K562 (cell line): Measurements from ENCODE around the gene R3HDM2. TPM values are rescaled to one million over a fixed set of nuclear protein-coding genes. Genes with fewer than 3 reads are reported as not detected.

ENCODE experiments used
- ATAC-seq: fragments of 200-7000 bp; cut with Tn5 transposase; 3 replicates; pipeline ENCODE4 v1.9.1; 2020; ENCODE audit warnings: moderate library complexity
- BruUV-seq: library from RNA; stranded (reverse); fragments of 400-500 nt; replicated peaks from 2 replicates; lab custom pipeline; 2021; lab: Mats Ljungman, UMichigan
- CTCF ChIA-PET: fragments of 300-600 bp; formaldehyde crosslinking; extraction: SDS; loops from one replicate; lab custom pipeline; 2021; ENCODE audit warnings: low intra/inter-chr PET ratio; lab: Yijun Ruan, JAX
- POLR2A ChIA-PET: fragments of 300-600, 350-650 bp; sonication (Branson Sonifier 250); formaldehyde crosslinking; extraction: SDS; loops from one replicate; lab custom pipeline; 2021; ENCODE audit warnings: antibody characterized with exemption, inconsistent platforms; lab: Yijun Ruan, JAX
- DNase-seq, 4 experiments: peaks; one replicate each; pipeline versions ENCODE4 v3.0.0 to v3.0.0-alpha.2; 2011 to 2018; ENCODE audit warnings: low spot score in 3 of 4, mixed read lengths in 3 of 4; ENCODE audit errors: extremely low read depth in 1 of 4
- FAIRE-seq: peaks from 2 replicates; lab custom pipeline; 2011; peaks lifted over from hg19 to GRCh38; lab: Jason Lieb, UNC
- H2AFZ ChIP-seq: 2 replicates; pipeline ENCODE4 v1.6.0; 2011; ENCODE audit warnings: low read depth, low read length, control low read depth, inconsistent platforms
- H3K27ac ChIP-seq: fragments of 200-600 bp; 3 replicates; pipeline ENCODE4 v1.8.0; 2011; ENCODE audit warnings: low read depth, mild to moderate bottlenecking, control low read depth, inconsistent platforms, low read length, moderate library complexity, mixed read lengths; ENCODE audit errors: extremely low read depth
- H3K27me3 ChIP-seq, 2 experiments: fragments of 300-600 bp in 1 of 2; 2 replicates in 1 of 2; 3 replicates in 1 of 2; pipeline versions ENCODE4 v1.6.0 to v1.8.0; 2011; ENCODE audit warnings: inconsistent platforms in 2 of 2, low read length in 2 of 2, mild to moderate bottlenecking in 1 of 2, mixed read lengths in 1 of 2, moderate library complexity in 1 of 2; ENCODE audit not compliant: control insufficient read depth in 2 of 2, insufficient read depth in 2 of 2
- H3K36me3 ChIP-seq: fragments of 300-600 bp; 3 replicates; pipeline ENCODE4 v1.8.0; 2011; ENCODE audit warnings: mild to moderate bottlenecking, low read length, inconsistent platforms; ENCODE audit not compliant: control insufficient read depth, insufficient read depth
- H3K4me1 ChIP-seq, 2 experiments: fragments of 200-600 bp in 1 of 2; replicated peaks in 1 of 2; 2 replicates in 1 of 2; 3 replicates in 1 of 2; pipeline versions ENCODE4 v1.5.1 to v1.8.0; 2011; ENCODE audit warnings: inconsistent platforms in 2 of 2, low read length in 2 of 2, mild to moderate bottlenecking in 1 of 2, mixed read lengths in 1 of 2, moderate library complexity in 1 of 2; ENCODE audit not compliant: control insufficient read depth in 2 of 2, insufficient read depth in 2 of 2
- H3K4me2 ChIP-seq: 2 replicates; pipeline ENCODE4 v1.6.1; 2011; ENCODE audit warnings: low read length, control low read depth, inconsistent platforms, mixed read lengths; ENCODE audit not compliant: insufficient read depth
- H3K4me3 ChIP-seq: fragments of 200-600 bp; sonication (generic), shearing (Covaris generic); 2 replicates; pipeline ENCODE4 v1.5.1; 2016; ENCODE audit warnings: control low read depth, inconsistent platforms
- H3K79me2 ChIP-seq: fragments of 200-600 bp; 3 replicates; pipeline ENCODE4 v1.8.0; 2011; ENCODE audit warnings: low read length, inconsistent platforms; ENCODE audit not compliant: control insufficient read depth, insufficient read depth
- H3K9ac ChIP-seq, 2 experiments: 2 replicates each; pipeline versions ENCODE4 v1.6.0 to v1.6.1; 2011; ENCODE audit warnings: low read depth in 2 of 2, low read length in 2 of 2, control low read depth in 1 of 2, inconsistent platforms in 1 of 2, mild to moderate bottlenecking in 1 of 2, mixed read lengths in 1 of 2; ENCODE audit not compliant: insufficient read depth in 1 of 2
- H3K9me1 ChIP-seq: one replicate; pipeline ENCODE4 v1.6.0; 2011; ENCODE audit warnings: inconsistent platforms, mild to moderate bottlenecking, low read length, moderate library complexity; ENCODE audit not compliant: control insufficient read depth, insufficient read depth
- H3K9me3 ChIP-seq: replicated peaks from 2 replicates; pipeline ENCODE4 v1.5.1; 2011; ENCODE audit warnings: low read depth, low read length, inconsistent platforms; ENCODE audit not compliant: control insufficient read depth, insufficient read depth
- H4K20me1 ChIP-seq: replicated peaks from 2 replicates; pipeline ENCODE4 v1.6.1; 2011; ENCODE audit warnings: low read length, inconsistent platforms, mixed read lengths; ENCODE audit not compliant: control insufficient read depth, insufficient read depth
- DDX20 ChIP-seq: fragments of 450-650 bp; IDR thresholded peaks from 2 replicates; pipeline ENCODE4 v1.6.1; 2016; ENCODE audit warnings: missing genetic modification characterization, low read depth, mild to moderate bottlenecking, missing compliant biosample characterization, moderate library complexity
- E4F1 ChIP-seq: fragments of 250-450 bp; sonication (Bioruptor Pico); IDR thresholded peaks from 2 replicates; pipeline ENCODE4 v1.5.0; 2021; ENCODE audit warnings: mild to moderate bottlenecking, borderline replicate concordance
- EHMT2 ChIP-seq: fragments of 450-650 bp; IDR thresholded peaks from 2 replicates; pipeline ENCODE4 v1.6.1; 2018; ENCODE audit warnings: antibody characterized with exemption
- GTF2A2 ChIP-seq: IDR thresholded peaks from 2 replicates; pipeline ENCODE4 v1.6.1; 2016; ENCODE audit warnings: mild to moderate bottlenecking, missing genetic modification characterization, missing compliant biosample characterization
- HMGN3 ChIP-seq: IDR thresholded peaks from 2 replicates; pipeline ENCODE4 v1.6.1; 2011; ENCODE audit warnings: borderline replicate concordance, low read depth, mild to moderate bottlenecking, mixed read lengths, low read length; ENCODE audit not compliant: insufficient read length; ENCODE audit errors: extremely low read depth
- KLF16 ChIP-seq: IDR thresholded peaks from 2 replicates; pipeline ENCODE4 v1.6.1; 2016; ENCODE audit warnings: antibody characterized with exemption
- PRDM10 ChIP-seq: fragments of 450-650 bp; IDR thresholded peaks from 2 replicates; pipeline ENCODE4 v1.6.1; 2018; ENCODE audit not compliant: partially characterized antibody
- ZNF217 ChIP-seq: sonication (generic); formaldehyde crosslinking; IDR thresholded peaks from 2 replicates; pipeline ENCODE4 v1.8.0; 2022; ENCODE audit warnings: mild to moderate bottlenecking, missing genetic modification reagents
- ZNF384 ChIP-seq: IDR thresholded peaks from 2 replicates; pipeline ENCODE4 v1.6.1; 2012; ENCODE audit warnings: low read depth, low read length, improper control_type of control experiment
- WGBS: fragments of 100-300 bp; shearing (Covaris generic); methylation state at CpG from one replicate; pipeline ENCODE4 v1.1.6; 2016; ENCODE audit warnings: low coverage, mixed read lengths; ENCODE audit not compliant: insufficient coverage; ENCODE audit errors: missing lambda C conversion rate; 5-methylcytosine and 5-hydroxymethylcytosine counted together
- in situ Hi-C: fragments of 300-500 bp; cut with MboI; formaldehyde crosslinking; loops from 4 replicates; pipeline ENCODE4 v1.15.0; 2018; ENCODE audit warnings: inconsistent platforms, mixed read lengths
- intact Hi-C: fragments of 100-400 bp; cut with micrococcal nuclease; formaldehyde crosslinking; loops from 2 replicates; pipeline ENCODE4 v1.14.2; 2022
- polyA plus RNA-seq, 8 experiments: library from polyadenylated mRNA; depleted of rRNA in 4 of 8; stranded (reverse) in 5 of 8; unstranded in 3 of 8; fragments of >200 nt; fragmentation: Nextera tagmentation in 2 of 8; fragmentation: Illumina TruSeq in 1 of 8; extraction: Ambion mirVana in 2 of 8; extraction: Trizol in 1 of 8; gene quantifications; 2 replicates each; pipeline versions ENCODE4 v1.2.1 to v1.2.3, GENCODE V29; 2011 to 2014; ENCODE audit warnings: inconsistent platforms in 1 of 8, missing spikeins in 1 of 8
- total RNA-seq, 7 experiments: library from RNA; depleted of rRNA in 6 of 7; stranded (reverse); fragments of >200 nt in 6 of 7; fragmentation: Illumina TruSeq in 2 of 7; extraction: Trizol in 2 of 7; gene quantifications; 2 replicates each; pipeline versions ENCODE4 v1.2.1 to v1.2.3, GENCODE V29; 2011 to 2021; ENCODE audit warnings: low replicate concordance in 1 of 7

Gene R3HDM2
- total and polyA plus RNA-seq, 9 of the 15 experiments (the other 6 are each of a cell fraction or from before 2014, with no cell fraction given) = 3.3 to 18.8 (median 9.0) TPM

GRCh38 chr12:57465030-57465746, 34.3 kb upstream of the R3HDM2 start:
- Histone ChIP-seq H3K36me3 (no peaks in the 10 kb centered on the region), H3K27ac (no peak overlapping the region), H3K9me3 (no peaks in the 10 kb centered on the region), H3K4me2 (no peak overlapping the region), H3K79me2 (no peaks in the 10 kb centered on the region), H3K9me1 (no peaks in the 10 kb centered on the region), H3K9ac (no peak overlapping the region), H3K4me3 (no peak overlapping the region), H2AFZ (no peak overlapping the region), H3K27me3 (peaks cover 16 to 41% of the 10 kb centered on the region in 2 experiments; a peak in 3 of 5 replicates), H4K20me1 (no peaks in the 10 kb centered on the region), H3K4me1 (peaks cover 21 to 29% of the 10 kb centered on the region in 2 experiments)
- intact Hi-C loops (no loop called here), in situ Hi-C loops (no loop called here)
- ChIA-PET POLR2A (interaction anchor here (0.7 to 1.6 kb wide), 5 partner anchors 9 to 188 kb away, joined by 3 to 5 read pairs (median 4); partner anchors contain the start of gene INHBE), CTCF (no interaction called here)
- TF ChIP-seq PRDM10 (no peak), GTF2A2 (tag) (no peak), KLF16 (no peak), DDX20 (no peak), EHMT2 (no peak), ZNF217 (CRISPR knock-in tag) (no peak), ZNF384 (no peak), E4F1 (CRISPR knock-in tag) (no peak), HMGN3 (no peak)
- WGBS = 15% methylated on average over 6 of the region's 6 CpGs
- ATAC-seq (no peak), DNase-seq (no peak), FAIRE-seq (no peak)
- BruUV-seq = no TSS peak
